ENCODE results near the gene MMEL1. TPM values are rescaled to one million over a fixed set of nuclear protein-coding genes. Genes with fewer than 3 reads are reported as not detected.
"Not testable (repeated sequence)": the region's sequence is repeated elsewhere in the genome, so short reads cannot be mapped to it uniquely, and the experiment has no call there.

The MMEL1 gene, protein sequence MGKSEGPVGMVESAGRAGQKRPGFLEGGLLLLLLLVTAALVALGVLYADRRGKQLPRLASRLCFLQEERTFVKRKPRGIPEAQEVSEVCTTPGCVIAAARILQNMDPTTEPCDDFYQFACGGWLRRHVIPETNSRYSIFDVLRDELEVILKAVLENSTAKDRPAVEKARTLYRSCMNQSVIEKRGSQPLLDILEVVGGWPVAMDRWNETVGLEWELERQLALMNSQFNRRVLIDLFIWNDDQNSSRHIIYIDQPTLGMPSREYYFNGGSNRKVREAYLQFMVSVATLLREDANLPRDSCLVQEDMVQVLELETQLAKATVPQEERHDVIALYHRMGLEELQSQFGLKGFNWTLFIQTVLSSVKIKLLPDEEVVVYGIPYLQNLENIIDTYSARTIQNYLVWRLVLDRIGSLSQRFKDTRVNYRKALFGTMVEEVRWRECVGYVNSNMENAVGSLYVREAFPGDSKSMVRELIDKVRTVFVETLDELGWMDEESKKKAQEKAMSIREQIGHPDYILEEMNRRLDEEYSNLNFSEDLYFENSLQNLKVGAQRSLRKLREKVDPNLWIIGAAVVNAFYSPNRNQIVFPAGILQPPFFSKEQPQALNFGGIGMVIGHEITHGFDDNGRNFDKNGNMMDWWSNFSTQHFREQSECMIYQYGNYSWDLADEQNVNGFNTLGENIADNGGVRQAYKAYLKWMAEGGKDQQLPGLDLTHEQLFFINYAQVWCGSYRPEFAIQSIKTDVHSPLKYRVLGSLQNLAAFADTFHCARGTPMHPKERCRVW
- 1 to 10 TPM; 3.2 to 3.7 (median 3.3) TPM for polyA plus RNA-seq (ENCODE audit: insufficient read length in 3 of 3)
- long read RNA-seq, donor 1, result 0 reads
- long read RNA-seq, donor 2, partial matches to known transcripts, result 0 of 10 reads
- long read RNA-seq, donor 2, other reads (novel, unspliced or antisense), result 10 of 10 reads
- long read RNA-seq, donor 3, partial matches to known transcripts, result 0 of 1 reads
- long read RNA-seq, donor 3, other reads (novel, unspliced or antisense), result 0 of 1 reads
- long read RNA-seq, donor 4, result 0 reads
- long read RNA-seq, donor 5, partial matches to known transcripts, result 6 of 6 reads
- long read RNA-seq, donor 5, other reads (novel, unspliced or antisense), result 0 of 6 reads
- long read RNA-seq, donor 6, result 0 reads
- long read RNA-seq, donor 7, partial matches to known transcripts, result 125 of 132 reads
- long read RNA-seq, donor 7, other reads (novel, unspliced or antisense), result 6 of 132 reads
- long read RNA-seq, donor 8, result 0 reads
- long read RNA-seq, donor 9, partial matches to known transcripts, result 0 of 1 reads
- long read RNA-seq, donor 9, other reads (novel, unspliced or antisense), result 0 of 1 reads
- long read RNA-seq, donor 10, result 0 reads
- long read RNA-seq, donor 11, result 0 reads
- long read RNA-seq, donor 12, partial matches to known transcripts, result 0 of 1 reads
- long read RNA-seq, donor 12, other reads (novel, unspliced or antisense), result 0 of 1 reads
- long read RNA-seq, donor 13, result 0 reads
- long read RNA-seq, donor 14, result 0 reads
- long read RNA-seq, donor 15, partial matches to known transcripts, result 5 of 16 reads
- long read RNA-seq, donor 15, other reads (novel, unspliced or antisense), result 11 of 16 reads
- long read RNA-seq, donor 16, result 0 reads

DNA sequence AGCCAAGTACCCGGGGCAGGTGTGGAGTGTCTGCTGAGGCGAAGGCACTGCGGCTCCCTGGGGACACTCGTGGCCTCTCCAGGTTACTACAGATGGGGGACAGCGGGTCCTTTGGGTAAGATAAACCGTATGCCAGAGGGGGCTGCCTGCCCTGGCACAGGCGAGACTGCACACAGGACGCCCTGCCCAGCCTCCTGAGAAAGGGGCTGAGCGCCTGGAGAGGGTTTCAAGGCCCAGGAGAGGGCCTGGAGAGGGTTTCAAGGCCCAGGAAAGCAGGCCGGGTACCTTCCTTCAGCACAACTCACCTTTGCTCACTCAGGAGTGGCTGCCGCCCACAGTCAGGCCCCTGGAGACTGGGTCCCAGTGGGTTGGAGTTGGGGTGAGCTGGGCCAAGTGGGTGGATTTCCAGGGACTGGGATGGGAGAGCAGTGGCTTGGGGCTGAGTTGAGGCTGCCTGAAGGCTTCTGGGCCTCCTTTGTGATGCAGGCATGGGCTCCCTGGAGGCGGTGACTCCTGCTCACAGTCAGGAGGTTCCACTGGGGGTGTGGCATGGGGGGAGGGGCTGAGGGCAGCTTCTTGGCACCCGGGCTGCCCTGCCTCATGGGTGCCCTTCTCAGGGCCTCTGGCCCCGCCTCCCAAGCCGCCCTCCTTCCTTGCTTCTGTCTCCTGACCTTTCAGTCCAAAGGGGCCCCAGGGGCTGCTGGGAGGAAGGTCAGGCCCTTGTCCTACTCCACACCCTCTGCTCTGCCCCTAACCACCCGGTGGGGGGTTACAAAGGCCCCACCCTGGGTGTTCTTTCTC, at the start of gene MMEL1:
TSS of gene MMEL1 (minus strand) at position 456 of the 801 bp plus-strand sequence. CDS start 3,532 bp downstream, outside the sequence.
- DNase-seq, result no peak

DNA sequence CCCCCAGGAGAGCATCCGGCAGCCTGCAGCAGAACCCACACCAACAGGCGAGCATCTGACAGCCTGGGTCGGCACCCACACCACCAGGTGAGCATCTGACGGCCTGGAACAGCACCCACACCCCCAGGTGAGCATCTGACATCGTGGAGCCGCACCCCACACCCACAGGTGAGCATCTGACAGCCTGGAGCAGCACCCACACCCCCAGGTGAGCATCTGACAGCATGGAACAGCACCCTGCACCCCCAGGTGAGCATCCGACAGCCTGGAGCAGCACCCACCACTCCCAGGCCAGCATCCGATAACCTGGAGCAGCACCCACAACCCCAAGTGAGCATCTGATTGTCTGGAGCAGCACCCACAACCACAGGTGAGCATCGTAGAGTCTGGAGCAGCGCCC, 43.9 kb upstream of the MMEL1 start:
- not testable (repeated sequence) for DNase-seq

DNA sequence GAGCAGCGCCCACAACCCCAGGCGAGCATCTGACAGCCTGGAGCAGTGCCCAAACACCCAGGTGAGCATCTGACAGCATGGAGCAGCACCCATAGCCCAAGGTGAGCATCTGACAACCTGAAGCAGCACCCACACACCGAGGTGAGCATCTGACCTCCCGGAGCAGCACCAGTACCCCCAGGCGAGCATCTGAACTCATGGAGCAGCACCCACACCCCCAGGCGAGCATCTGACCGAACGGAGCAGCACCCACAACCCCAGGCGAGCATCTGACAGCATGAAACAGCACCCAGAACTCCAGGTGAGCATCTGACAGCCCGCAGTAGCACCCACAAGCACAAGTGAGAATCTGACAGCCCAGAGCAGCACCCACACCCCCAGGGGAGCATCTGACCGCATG, 38.8 kb upstream of the MMEL1 start:
- not testable (repeated sequence) for DNase-seq

DNA sequence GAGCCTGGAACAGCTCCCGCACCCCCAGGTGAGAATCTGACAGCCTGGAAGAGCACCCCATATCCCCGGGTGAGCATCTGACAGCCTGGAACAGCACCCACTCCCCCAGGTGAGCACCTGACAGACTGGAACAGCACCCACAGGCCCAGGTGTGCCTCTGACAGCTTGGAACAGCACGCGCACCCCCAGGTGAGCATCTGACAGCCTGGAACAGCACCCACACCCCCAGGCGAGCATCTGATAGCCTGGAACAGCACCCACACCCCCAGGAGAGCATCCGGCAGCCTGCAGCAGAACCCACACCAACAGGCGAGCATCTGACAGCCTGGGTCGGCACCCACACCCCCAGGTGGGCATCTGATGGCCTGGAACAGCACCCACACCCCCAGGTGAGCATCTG, 27.0 kb upstream of the MMEL1 start:
- not testable (repeated sequence) for DNase-seq

DNA sequence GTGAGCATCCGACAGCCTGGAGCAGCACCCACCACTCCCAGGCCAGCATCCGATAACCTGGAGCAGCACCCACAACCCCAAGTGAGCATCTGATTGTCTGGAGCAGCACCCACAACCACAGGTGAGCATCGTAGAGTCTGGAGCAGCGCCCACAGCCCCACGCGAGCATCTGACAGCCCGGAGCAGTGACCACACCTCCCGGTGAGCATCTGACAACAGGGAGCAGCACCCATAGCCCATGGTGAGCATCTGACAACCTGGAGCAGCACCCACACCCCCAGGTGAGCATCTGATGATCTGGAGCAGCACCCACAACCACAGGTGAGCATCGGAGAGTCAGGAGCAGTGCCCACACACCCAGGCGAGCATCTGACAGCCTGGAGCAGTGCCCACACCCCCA, 25.1 kb upstream of the MMEL1 start:
- DNase-seq, result not testable (repeated sequence)

DNA sequence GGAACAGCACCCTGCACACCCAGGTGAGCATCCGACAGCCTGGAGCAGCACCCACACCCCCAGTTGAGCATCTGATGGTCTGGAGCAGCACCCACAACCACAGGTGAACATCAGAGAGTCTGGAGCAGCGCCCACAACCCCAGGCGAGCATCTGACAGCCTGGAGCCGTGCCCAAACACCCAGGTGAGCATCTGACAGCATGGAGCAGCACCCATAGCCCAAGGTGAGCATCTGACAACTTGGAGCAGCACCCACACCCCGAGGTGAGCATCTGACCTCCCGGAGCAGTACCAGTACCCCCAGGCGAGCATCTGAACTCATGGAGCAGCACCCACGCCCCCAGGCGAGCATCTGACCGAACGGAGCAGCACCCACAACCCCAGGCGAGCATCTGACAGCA, 24.3 kb upstream of the MMEL1 start:
- DNase-seq, result not testable (repeated sequence)

DNA sequence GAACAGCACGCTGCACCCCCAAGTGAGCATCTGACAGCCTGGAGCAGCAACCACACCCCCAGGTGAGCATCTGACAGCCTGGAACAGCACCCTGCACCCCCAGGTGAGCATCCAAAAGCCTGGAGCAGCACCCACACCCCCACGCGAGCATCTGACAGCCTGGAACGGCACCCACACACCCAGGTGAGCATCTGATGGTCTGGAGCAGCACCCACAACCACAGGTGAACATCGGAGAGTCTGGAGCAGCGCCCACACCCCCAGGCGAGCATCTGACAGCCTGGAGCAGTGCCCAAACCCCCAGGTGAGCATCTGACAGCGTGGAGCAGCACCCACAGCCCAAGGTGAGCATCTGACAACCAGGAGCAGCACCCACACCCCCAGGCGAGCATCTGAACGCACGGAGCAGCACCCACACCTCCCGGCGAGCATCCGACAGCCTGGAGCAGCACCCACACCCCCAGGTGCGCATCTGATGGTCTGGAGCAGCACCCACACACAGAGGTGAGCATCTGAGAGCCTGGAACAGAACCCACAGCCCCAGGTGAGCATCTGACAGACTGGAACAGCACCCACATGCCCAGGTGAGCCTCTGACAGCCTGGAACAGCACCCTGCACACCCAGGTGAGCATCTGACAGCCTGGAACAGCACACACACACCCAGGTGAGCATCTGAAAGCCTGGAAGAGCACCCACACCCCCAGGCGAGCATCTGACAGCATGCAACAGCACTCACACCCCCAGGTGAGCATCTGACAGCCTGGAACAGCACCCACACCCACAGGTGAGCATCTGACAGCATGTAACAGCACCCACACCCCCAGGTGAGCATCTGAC, 23.0 kb upstream of the MMEL1 start:
- not testable (repeated sequence) for DNase-seq

DNA sequence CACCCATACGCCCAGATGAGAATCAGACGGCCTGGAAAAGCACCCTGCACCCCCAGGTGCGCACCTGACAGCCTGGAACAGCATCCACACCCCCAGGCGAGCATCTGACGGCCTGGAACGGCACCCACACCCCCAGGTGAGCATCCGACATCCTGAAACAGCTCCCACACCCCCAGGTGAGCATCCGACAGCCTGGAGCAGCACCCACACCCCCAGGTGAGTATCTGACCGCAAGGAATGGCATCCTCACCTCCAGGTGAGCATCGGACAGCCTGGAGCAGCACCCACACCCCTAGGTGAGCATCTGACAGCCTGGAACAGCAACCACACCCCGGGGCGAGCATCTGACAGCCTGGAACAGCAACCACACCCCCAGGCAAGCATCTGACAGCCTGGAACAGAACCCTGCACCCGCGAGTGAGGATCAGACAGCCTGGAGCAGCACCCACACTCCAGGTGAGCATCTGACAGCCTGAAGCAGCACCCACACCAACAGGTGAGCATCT, 21.7 kb upstream of the MMEL1 start:
- not testable (repeated sequence) for DNase-seq

DNA sequence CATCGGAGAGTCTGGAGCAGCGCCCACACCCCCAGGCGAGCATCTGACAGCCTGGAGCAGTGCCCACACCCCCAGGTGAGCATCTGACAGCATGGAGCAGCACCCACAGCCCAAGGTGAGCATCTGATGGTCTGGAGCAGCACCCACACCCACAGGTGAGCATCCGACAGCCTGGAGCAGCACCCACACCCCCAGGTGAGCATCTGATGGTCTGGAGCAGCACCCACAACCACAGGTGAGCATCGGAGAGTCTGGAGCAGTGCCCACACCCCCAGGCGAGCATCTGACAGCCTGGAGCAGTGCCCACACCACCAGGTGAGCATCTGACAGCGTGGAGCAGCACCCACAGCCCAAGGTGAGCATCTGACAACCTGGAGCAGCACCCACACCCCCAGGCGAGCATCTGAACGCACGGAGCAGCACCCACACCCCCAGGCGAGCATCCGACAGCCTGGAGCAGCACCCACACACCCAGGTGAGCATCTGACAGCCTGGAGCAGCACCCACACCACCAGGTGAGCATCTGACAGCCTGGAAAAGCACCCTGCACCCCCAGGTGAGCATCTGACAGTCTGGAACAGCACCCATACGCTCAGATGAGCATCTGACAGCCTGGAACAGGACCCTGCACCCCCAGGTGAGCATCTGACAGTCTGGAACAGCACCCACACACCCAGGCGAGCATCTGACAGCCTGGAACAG, 21.1 kb upstream of the MMEL1 start:
- DNase-seq, result not testable (repeated sequence)

DNA sequence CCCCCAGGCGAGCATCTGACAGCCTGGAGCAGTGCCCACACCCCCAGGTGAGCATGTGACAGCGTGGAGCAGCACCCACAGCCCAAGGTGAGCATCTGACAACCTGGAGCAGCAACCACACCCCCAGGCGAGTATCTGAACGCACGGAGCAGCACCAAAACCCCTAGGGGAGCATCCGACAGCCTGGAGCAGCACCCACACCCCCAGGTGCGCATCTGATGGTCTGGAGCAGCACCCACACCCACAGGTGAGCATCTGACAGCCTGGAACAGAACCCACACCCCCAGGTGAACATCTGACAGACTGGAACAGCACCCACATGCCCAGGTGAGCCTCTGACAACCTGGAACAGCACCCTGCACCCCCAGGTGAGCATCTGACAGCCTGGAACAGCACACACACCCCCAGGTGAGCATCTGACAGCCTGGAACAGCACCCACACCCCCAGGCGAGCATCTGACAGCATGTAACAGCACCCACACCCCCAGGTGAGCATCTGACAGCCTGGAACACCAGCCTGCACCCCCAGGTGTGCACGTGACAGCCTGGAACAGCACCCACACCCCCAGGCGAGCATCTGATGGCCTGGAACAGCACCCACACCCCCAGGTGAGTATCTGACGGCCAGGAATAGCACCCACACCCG, 20.2 kb upstream of the MMEL1 start:
- not testable (repeated sequence) for DNase-seq

DNA sequence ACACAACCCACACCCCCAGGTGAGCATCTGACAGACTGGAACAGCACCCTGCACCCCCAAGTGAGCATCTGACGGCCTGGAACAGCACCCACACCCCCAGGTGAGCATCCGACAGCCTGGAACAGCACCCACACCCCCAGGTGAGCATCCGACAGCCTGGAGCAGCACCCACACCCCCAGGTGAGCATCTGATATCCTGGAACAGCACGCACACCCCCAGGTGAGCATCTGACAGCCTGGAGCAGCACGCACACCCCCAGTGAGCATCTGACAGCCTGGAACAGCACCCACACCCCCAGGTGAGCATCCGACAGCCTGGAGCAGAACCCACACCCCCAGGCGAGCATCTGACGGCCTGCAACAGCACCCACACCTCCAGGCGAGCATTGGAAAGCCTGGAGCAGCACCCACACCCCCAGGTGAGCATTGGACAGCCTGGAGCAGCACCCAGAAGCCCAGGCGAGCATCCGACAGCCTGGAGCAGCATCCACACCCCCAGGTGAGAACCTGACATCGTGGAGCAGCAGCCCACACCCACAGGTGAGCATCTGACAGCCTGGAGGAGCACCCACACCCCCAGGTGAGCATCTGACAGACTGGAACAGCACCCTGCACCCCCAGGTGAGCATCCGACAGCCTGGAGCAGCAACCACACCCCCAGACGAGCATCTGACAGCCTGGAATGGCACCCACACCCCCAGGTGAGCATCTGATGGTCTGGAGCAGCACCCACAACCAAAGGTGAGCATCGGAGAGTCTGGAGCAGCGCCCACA, 19.5 kb upstream of the MMEL1 start:
- DNase-seq, result not testable (repeated sequence)

DNA sequence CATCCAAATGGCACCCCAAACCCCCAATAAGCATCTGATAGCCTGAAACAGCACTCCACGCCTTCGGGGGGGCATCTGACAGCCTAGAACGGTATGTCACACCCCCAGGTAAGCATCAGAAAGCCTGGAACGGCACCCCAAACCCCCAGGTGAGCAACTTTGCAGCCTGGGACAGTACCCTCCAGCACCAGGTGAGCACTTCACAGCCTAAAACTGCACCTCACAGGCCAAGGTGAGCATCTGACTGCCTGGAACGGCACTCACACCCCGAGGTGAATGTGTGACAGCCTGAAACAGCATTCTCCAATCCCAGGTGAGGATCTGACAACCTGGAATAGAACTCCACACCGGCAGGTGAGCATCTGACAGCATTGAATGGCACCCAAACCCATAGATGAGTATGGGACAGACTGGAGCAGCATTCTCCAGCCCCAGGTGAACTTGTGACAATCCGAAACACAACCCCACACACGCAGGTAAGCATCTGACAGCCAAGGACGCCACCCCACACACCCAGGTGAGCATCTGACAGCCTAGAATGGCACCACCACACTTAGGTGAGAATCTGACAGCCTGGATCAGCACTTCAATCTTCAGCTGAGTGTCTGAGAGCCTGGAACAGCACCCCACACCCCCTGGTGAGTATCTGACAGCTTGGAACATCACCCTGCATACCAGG, 18.3 kb upstream of the MMEL1 start:
- no peak for DNase-seq

DNA sequence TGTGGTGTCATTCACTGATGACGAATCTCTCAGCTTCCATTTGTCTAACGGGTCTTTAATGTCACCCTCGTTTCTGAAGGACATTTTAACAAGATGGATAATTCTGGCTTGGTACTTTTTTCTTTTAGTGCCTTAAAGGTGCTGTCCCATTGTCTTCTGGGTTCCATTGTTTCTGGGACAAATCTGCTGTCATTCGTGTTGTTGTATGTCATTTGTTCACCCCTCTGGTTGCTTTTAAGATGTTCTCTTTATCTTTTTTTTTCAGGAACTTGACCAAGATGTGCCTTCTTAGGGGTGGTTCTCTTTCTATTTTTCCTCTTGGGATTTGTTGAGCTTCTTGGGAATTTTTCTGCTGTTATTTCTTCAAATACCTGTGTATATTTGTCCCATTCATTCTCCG, 14.0 kb upstream of the MMEL1 start:
- DNase-seq, result no peak

DNA sequence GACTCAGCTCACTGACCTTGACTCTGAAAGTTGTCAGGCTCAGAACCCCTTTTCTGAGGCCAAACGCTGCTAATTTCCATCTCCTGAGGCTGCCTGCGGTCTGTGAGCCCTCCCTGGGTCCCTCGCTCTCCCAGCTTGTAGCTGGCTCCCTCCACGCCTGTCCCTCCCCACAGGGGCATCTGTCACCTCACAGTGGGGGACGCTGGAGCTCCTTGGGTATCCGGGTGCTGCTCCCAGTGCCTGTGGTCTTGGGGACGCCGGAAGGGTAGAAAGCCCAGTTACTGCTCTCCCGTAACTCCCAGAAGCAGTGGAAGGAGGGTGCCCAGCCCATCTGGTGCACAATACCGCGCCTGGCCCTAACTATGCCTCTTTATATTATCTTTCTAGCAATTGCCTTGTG, 13.0 kb upstream of the MMEL1 start:
- no peak for DNase-seq

DNA sequence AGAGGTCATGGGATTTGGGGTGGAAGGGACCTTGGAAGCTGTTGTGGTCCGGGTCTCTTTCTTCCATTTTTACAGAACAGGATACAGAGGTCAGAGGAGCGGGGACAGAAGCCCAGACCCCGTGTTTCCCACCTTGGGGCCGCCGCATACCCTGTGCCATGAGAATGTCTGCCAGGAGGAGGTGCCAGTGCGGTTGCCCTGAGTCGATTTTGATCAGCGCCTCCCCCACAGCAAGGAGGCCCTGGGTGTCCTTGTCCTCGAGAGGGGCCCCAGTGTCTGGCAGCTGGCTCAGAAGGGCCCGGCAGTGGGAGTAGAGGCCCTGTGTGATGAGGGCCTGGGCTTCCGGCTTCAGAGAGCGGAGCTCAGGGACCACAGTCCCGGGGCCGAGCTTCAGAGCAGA, 12.3 kb upstream of the MMEL1 start:
- DNase-seq, result no peak

DNA sequence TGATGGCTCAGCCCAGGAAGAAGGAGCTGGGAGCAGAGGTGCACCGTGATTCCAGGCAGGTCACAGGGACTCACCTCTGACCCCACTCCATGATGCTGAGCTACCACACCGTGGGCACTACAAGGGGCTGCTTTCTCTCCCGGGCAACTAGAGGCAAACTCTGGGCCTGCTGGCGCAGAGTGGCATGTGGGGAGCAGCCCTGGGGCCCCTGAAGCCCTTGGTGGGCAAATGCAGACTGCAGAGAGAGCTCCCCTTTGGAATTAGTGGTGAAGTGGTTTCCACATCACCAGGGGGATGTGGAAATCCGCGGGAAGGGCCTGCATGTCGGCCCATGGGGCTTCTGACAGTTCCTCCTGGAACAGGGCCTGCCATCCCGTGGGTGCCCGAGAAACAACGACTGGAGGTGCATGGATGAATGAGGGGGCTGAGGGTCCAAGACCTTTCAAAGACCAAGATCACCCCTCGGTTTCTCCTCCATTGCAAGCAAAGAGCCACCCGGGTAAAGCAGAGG, 11.8 kb upstream of the MMEL1 start:
- no peak for DNase-seq
